Epidermal melanocyte (primary cell): ENCODE results near the gene OR51B4.
"Not testable (repeated sequence)": the region's sequence is repeated elsewhere in the genome, so short reads cannot be mapped to it uniquely, and the experiment has no call there.

Experiments used
- DNase-seq: peaks from one replicate; pipeline ENCODE4 v3.0.0; 2011; ENCODE audit warnings: low spot score; ENCODE audit not compliant: insufficient read length

Gene OR51B4

GRCh38 chr11:5294342-5294995, 7.3 kb downstream of the OR51B4 start:
- not testable (repeated sequence) for DNase-seq

GRCh38 chr11:5293028-5293427, 8.7 kb downstream of the OR51B4 start:
- DNase-seq, result no peak

DNA sequence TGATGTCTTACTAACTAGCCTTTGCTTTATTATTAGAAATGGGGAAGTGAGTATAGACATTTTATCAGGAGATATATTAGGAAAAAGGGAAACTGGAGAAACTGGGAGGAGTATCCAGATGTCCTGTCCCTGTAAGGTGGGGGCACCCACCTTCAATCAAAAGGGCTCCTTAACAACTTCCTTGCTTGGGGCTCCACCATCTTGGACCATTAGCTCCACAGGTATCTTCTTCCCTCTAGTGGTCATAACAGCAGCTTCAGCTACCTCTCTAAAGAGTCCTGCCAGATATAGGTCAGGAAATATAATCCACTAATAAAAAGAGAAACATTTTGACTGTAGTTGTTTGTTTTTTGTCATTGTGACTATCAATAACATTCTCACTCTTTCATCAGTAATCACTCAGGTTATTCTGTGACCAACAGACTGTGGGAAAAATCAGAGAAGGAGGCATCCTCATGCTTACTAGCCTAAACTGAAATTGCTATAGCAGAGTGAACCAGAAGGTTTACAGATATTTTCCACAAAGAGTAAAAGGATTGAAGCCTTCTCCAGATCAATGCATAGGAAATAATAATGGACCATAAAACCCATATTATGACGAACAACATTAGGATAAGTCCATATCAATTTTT, 10.4 kb downstream of the OR51B4 start:
- DNase-seq, result no peak

DNA sequence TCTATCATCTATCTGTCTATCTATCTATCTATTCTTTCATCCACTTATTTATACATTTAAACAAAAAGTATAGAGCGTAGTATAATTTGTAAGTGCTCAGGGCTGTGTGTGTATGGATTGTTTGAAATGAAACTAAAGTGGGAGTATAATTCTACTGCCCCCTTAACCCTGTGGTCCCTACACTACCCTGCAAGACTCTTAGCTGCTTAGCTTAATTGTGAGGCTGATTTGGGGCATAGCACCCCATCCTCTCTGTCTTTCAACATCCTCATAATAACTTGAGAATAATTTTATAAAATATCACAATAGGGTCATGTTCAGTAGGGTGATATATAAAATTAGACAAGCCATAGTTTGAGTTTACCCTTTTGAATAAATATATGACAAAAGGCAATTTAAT, 11.6 kb downstream of the OR51B4 start:
- DNase-seq, result no peak

DNA sequence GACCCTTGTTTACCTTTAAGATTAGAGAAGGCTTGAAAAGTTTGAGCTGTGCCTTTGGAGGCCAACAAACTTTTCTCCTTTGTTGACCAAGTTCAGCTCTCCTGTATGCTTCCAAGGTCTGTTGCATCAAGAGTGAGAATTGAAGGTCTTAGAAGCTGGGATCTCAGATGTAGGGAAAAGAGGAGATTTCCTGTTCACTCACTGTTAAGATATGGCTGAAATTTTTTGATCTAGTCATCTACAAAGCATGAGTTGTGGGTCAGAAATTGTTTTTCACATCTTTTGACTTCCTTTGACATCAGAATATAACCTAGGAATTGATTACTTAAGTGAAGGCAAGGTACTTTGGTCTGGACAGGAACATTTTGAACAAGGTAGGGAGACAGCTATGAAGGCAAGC, 12.1 kb downstream of the OR51B4 start:
- DNase-seq, result no peak

DNA sequence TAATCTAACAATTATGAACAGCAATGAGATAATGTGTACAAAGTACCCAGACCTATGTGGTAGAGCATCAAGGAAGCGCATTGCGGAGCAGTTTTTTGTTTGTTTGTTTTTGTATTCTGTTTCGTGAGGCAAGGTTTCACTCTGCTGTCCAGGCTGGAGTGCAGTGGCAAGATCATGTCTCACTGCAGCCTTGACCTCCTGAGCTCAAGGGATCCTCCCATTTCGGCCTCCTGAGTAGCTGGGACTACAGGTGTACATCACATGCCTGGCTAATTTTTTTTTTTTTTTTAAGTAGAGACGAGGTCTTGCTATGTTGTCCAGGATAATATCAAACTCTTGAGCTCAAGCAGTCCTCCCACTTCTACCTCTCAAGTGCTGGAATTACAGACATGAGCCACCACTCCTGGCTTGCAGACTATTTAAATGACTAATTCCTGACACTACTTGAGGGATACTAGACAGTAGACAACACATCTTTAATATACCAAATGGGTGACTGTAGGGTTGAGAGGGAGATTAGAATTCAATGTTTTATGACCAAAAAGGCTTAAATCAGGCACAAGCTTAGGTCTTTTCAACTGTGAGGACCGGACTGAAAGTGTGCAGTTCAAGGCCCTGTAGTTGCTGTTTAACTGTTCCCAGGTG, 12.7 kb downstream of the OR51B4 start:
- DNase-seq, result no peak

DNA sequence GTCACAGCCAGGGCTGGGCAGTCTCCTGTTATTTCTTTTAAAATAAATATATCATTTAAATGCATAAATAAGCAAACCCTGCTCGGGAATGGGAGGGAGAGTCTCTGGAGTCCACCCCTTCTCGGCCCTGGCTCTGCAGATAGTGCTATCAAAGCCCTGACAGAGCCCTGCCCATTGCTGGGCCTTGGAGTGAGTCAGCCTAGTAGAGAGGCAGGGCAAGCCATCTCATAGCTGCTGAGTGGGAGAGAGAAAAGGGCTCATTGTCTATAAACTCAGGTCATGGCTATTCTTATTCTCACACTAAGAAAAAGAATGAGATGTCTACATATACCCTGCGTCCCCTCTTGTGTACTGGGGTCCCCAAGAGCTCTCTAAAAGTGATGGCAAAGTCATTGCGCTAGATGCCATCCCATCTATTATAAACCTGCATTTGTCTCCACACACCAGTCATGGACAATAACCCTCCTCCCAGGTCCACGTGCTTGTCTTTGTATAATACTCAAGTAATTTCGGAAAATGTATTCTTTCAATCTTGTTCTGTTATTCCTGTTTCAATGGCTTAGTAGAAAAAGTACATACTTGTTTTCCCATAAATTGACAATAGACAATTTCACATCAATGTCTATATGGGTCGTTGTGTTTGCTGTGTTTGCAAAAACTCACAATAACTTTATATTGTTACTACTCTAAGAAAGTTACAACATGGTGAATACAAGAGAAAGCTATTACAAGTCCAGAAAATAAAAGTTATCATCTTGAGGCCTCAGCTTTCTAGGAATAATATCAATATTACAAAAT, 13.4 kb downstream of the OR51B4 start:
- no peak for DNase-seq

- no peak for DNase-seq
These were observed 14.8 kb downstream of the OR51B4 start for GRCh38 chr11:5286901-5287300.

DNA sequence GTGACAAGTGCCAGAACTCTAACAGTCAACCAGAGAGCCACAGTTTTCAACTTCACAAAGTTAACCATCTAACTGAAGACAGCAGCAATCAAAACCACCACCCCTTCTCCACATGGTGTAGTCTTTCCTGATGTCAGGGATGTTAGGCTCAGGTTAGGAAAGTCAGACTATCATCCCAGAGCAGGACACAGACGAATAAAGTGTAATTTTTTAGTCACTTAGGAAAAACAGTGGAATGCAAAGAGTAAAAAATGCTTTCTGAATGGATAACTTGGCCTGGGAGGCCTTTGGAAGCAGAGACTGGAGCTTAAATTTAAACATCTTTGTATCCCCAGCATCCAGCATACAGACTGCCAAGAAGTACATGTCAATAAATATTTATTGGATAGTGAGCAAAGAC, 15.4 kb downstream of the OR51B4 start:
- no peak for DNase-seq

DNA sequence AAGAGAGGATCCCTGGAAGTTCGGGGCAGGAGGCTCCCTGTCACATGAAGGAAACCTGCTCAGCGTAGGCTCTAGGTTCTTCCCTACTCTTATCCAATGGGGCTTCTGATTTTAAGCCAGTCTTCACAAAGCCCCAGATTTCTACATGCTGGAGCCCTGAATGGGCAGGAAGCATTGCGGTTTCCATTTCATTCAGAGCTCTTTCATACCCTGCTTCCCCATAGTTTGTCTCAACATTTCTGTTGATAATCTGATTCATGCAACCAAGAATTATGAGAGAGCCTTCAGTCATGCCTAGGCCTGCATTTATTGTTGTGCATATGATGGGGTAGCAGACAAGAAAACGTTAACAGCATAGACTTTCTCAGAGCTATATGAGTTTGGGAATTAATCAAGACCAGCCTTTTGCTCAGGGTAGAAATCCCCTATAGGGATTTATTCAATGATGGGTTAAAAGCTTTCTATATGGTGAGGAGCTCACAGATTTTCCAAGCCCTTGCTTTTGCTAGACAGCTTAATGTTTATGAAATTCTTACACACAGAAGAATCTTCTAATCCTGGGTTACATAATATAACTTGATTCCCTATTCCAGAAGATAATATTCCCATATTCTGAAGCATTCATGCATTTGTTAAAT, 15.9 kb downstream of the OR51B4 start:
- no peak for DNase-seq

- no peak for DNase-seq
These were observed 17.1 kb downstream of the OR51B4 start for GRCh38 chr11:5284637-5285036.

- no peak for DNase-seq
These were observed 17.9 kb downstream of the OR51B4 start for GRCh38 chr11:5283882-5284281.

GRCh38 chr11:5283086-5283485, 18.7 kb downstream of the OR51B4 start:
- no peak for DNase-seq

DNA sequence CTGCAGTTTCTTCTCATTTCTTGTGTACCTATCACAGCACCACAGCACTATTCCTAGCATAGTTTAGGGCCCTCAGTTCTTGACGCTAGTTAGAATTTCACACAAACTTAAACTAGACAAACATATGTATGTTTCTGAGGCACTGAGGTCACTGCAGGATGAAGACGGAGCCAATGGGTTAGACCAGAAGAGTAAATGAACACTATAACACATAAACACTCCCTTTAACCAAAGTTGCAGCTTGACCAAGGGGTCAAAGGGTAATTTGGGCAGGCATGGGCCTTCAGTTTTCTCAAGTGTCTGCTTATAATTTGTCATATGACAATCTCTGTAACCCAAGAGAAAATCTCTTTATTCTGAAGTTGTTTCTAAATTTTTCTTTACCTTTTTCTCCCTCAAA, 19.1 kb downstream of the OR51B4 start:
- DNase-seq, result no peak

DNA sequence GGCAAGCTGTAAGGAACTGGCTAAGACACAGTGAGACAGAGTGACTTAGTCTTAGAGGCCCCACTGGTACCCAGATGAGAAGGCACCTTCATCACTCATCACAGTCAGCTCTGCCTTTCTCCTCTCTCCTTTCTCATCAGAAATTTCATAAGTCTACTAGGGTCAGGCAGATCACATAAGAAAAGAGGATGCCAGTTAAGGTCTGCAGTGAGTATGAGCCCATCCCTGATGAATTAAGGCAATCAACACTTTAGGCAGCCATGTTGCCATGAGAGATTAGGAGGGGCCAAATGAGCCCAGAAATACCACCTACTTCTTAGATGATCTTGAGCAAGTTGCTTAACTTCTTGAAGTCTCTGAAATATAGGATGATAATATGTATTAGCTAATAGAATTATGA, 20.1 kb downstream of the OR51B4 start:
- DNase-seq, result no peak

DNA sequence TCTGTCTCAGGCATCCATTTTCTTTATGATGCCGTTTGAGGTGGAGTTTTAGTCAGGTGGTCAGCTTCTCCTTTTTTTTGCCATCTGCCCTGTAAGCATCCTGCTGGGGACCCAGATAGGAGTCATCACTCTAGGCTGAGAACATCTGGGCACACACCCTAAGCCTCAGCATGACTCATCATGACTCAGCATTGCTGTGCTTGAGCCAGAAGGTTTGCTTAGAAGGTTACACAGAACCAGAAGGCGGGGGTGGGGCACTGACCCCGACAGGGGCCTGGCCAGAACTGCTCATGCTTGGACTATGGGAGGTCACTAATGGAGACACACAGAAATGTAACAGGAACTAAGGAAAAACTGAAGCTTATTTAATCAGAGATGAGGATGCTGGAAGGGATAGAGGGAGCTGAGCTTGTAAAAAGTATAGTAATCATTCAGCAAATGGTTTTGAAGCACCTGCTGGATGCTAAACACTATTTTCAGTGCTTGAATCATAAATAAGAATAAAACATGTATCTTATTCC, 21.1 kb downstream of the OR51B4 start:
- peak; percentile 66 for DNase-seq

DNA sequence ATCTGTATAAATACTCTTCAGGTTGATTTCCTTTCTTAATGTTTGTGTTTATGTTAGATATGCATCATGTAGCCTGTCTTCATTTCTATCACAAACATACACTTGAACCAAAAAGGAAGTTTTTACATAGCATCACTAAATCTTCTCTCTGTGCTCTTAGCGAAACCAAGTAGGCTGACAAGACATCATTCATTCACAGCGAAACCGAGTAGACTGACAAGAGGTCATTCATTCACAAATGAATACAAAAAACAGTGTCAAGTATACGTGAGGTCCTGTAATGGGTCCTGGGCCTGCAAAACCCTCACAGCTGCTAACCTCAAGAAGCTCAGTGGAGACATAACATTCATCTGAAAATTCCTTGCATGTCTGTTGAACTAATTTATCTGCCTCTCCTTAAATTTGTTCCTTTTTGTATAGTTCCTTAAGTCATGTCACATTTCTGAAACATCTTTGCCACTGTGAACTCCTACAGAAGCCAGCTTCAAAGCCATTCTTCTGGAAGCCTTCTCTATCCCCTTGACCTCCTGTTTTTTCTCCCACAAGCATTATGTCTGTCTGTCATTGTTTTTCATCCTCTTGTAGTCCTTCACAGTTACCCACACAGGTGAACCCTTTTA, 22.2 kb downstream of the OR51B4 start:
- no peak for DNase-seq

- no peak for DNase-seq
These were observed 23.9 kb downstream of the OR51B4 start for GRCh38 chr11:5277807-5278382.

- DNase-seq, result no peak
These were observed 25.0 kb downstream of the OR51B4 start for GRCh38 chr11:5276697-5277096.

DNA sequence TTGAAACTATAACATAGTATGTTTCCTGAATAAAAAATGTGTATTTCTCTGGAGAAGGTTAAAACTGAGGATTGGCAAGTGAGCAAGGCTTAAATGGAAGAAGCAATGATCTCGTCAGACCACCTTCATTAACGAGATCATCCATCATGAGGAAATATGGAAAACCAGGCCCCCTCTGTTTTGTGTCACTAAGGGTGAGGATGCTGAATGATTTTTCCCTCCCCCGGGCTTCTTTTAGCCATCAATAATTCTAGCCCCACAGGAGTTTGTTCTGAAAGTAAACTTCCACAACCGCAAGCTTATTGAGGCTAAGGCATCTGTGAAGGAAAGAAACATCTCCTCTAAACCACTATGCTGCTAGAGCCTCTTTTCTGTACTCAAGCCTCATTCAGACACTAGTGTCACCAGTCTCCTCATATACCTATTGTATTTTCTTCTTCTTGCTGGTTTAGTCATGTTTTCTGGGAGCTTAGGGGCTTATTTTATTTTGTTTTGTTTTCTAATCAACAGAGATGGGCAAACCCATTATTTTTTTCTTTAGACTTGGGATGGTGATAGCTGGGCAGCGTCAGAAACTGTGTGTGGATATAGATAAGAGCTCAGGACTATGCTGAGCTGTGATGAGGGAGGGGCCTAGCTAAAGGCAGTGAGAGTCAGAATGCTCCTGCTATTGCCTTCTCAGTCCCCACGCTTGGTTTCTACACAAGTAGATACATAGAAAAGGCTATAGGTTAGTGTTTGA, 26.2 kb downstream of the OR51B4 start:
- DNase-seq, result no peak
